Suprapubic skin (tissue), 4 donors: ENCODE results near the gene LYL1. TPM values are rescaled to one million over a fixed set of nuclear protein-coding genes. Genes with fewer than 3 reads are reported as not detected.
A peak's percentile ranks its signal among the peaks of the same experiment; 100 is the strongest.

Source experiments
- DNase-seq, 2 donors: peaks; one replicate each; pipeline ENCODE4 v3.0.0-alpha.2; 2019; ENCODE audit warnings: low spot score in 2 of 2
- H3K27ac ChIP-seq: fragments of 200-600 bp; sonication (generic); one replicate; pipeline ENCODE4 v1.5.1; 2019
- H3K27me3 ChIP-seq: fragments of 200-600 bp; sonication (generic); one replicate; pipeline ENCODE4 v1.5.1; 2019
- H3K36me3 ChIP-seq: fragments of 200-600 bp; sonication (generic); one replicate; pipeline ENCODE4 v1.5.1; 2019
- H3K4me1 ChIP-seq: fragments of 200-600 bp; sonication (generic); one replicate; pipeline ENCODE4 v1.5.1; 2019
- H3K4me3 ChIP-seq: fragments of 200-600 bp; sonication (generic); one replicate; pipeline ENCODE4 v1.5.1; 2019; ENCODE audit warnings: mild to moderate bottlenecking
- H3K9me3 ChIP-seq: fragments of 200-600 bp; sonication (generic); one replicate; pipeline ENCODE4 v1.5.1; 2019
- EP300 ChIP-seq: sonication (generic); formaldehyde crosslinking; IDR thresholded peaks from one replicate; pipeline ENCODE4 v1.6.1; 2017; ENCODE audit warnings: antibody characterized with exemption
- POLR2A ChIP-seq, 2 donors: fragments of 450-650 bp; IDR thresholded peaks; one replicate each; pipeline ENCODE4 v1.6.1; 2017; ENCODE audit warnings: antibody characterized with exemption in 2 of 2, mild to moderate bottlenecking in 2 of 2, moderate library complexity in 2 of 2
- POLR2AphosphoS5 ChIP-seq, 3 donors: sonication (generic); formaldehyde crosslinking; IDR thresholded peaks; one replicate each; pipeline ENCODE4 v1.6.1; 2017; ENCODE audit warnings: antibody characterized with exemption in 3 of 3
- WGBS: methylation state at CpG from one replicate; pipeline ENCODE4 v1.1.5; 2018; 5-methylcytosine and 5-hydroxymethylcytosine counted together
- total RNA-seq, 4 donors: library from RNA; depleted of rRNA; stranded (reverse); fragments of >200 nt; gene quantifications; one replicate each; pipeline ENCODE4 v1.1.0, GENCODE V29; 2016
- TF ChIP-seq, protein P1 (sequence below), 2 donors: fragments of 200-600 bp in 1 of 2; fragments of 450-650 bp in 1 of 2; sonication (generic) in 1 of 2; IDR thresholded peaks; one replicate each; pipeline ENCODE4 v1.5.1; 2016 to 2019; ENCODE audit warnings: antibody characterized with exemption in 2 of 2, mild to moderate bottlenecking in 1 of 2, moderate library complexity in 1 of 2

The LYL1 gene
- total RNA-seq, 4 donors from 2014 or later, result 1.5 to 2.7 (median 2.2) TPM

DNA sequence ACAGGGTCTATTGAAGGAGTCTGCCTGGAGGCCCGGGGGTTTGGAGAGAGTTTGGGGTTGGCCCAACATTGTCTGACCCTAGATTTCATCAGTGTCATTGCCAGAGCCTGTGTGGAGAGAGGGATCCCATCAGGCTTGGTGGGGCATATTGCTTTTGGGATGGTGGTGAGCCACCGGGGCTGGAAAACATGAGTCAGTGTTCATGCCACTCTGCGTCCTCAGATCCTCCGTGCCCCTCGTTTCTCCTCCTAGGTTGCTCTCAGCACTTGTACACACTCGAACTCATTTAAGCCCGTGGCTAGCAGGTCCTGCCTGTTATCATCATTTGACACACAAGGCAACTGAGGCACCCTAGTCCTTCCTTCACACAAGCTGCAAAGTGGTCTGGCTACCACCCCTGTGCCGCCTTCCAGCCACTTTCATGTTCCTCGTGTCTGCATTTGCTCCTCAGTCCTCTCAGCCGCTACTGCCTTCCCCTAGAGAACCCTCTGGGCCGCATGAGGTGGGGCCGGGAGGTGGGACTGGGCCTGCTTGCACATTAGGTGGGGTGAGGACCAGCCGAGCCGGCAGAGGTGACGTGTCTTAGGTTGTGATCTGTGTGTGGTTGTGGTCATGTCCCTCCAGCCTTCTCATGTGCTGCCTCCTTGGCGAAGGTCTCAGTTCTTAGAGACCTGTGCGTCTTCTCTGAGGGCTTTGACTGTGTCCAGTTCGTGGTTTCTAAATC is 19.1 kb upstream of the LYL1 start:
- Histone ChIP-seq H3K9me3 (no peaks in the 10 kb centered on the region), H3K27ac (no peak overlapping the region), H3K27me3 (no peaks in the 10 kb centered on the region), H3K4me3 (no peak overlapping the region), H3K36me3 (peaks cover 9% of the 10 kb centered on the region), H3K4me1 (peaks cover 42% of the 10 kb centered on the region)
- no peak for TF ChIP-seq POLR2A (IDR thresholded peaks at IDR 0.05)
- no peak for TF ChIP-seq POLR2AphosphoS5 (IDR thresholded peaks at IDR 0.05)
- TF ChIP-seq, protein P1, sequence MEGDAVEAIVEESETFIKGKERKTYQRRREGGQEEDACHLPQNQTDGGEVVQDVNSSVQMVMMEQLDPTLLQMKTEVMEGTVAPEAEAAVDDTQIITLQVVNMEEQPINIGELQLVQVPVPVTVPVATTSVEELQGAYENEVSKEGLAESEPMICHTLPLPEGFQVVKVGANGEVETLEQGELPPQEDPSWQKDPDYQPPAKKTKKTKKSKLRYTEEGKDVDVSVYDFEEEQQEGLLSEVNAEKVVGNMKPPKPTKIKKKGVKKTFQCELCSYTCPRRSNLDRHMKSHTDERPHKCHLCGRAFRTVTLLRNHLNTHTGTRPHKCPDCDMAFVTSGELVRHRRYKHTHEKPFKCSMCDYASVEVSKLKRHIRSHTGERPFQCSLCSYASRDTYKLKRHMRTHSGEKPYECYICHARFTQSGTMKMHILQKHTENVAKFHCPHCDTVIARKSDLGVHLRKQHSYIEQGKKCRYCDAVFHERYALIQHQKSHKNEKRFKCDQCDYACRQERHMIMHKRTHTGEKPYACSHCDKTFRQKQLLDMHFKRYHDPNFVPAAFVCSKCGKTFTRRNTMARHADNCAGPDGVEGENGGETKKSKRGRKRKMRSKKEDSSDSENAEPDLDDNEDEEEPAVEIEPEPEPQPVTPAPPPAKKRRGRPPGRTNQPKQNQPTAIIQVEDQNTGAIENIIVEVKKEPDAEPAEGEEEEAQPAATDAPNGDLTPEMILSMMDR (IDR thresholded peaks at IDR 0.05), result no peak
- no peak for TF ChIP-seq EP300
- no peak for DNase-seq
- 91% methylated on average over 15 of the region's 18 CpGs for WGBS

DNA sequence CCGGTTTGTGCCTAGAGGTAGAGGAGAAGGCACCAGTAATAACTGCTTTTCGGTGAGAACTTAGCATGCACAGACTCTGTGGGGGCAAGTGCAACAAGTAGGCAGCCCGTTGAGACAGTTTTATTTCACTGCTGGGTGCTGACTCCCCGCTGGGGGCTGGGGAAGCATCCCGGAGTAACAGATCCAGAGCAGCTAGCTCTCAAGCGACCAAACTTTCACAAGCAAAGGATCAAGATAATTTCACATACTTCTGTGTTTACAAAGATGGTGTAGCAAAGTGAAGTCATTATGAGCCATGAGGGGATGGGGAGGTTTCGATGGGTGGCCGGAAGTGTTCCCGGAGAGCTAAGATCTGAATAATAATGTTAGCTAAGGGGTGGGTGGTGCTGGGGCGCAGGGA is 18.2 kb upstream of the LYL1 start:
- 73% methylated on average over 10 of the region's 10 CpGs for WGBS
- H3K4me3 ChIP-seq, result no peak overlapping the region
- peaks cover 47% of the 10 kb centered on the region for H3K4me1 ChIP-seq
- DNase-seq, result no peak
- H3K27me3 ChIP-seq, result no peaks in the 10 kb centered on the region
- H3K27ac ChIP-seq, result no peak overlapping the region
- TF ChIP-seq POLR2AphosphoS5 (IDR thresholded peaks at IDR 0.05) (no peak), POLR2A (IDR thresholded peaks at IDR 0.05) (no peak), EP300 (no peak)
- TF ChIP-seq, protein P1 (IDR thresholded peaks at IDR 0.05), result no peak
- H3K9me3 ChIP-seq, result no peaks in the 10 kb centered on the region
- H3K36me3 ChIP-seq, result peaks cover under 1% of the 10 kb centered on the region

DNA sequence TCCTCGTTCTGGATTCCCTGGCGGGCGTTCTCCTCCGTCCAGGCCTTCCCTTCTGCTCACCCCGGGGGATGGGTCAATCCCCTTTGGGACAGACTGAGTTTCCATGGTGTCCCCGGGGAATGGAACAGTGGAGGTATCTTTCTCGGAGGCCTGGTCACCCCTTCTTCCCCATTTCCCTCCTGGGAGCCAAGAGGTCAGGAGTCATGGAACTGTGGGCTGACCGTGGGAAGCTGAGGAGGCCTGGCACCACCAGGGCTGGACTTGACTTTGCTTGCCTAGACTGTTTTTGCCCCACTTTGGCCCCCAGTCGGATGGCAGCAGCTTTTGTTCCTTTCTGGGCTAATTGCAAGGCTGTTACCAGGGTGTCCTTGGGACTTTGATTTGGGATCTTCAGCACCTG is 17.4 kb upstream of the LYL1 start:
- TF ChIP-seq POLR2AphosphoS5 (IDR thresholded peaks at IDR 0.05), result no peak
- TF ChIP-seq, protein P1 (IDR thresholded peaks at IDR 0.05), result no peak
- TF ChIP-seq POLR2A (IDR thresholded peaks at IDR 0.05), result no peak
- TF ChIP-seq EP300, result no peak
- Histone ChIP-seq H3K27ac (no peak overlapping the region), H3K4me3 (no peak overlapping the region), H3K36me3 (no peaks in the 10 kb centered on the region), H3K9me3 (no peaks in the 10 kb centered on the region), H3K4me1 (peaks cover 53% of the 10 kb centered on the region), H3K27me3 (no peaks in the 10 kb centered on the region)
- no peak for DNase-seq
- 72% methylated on average over 9 of the region's 9 CpGs for WGBS

DNA sequence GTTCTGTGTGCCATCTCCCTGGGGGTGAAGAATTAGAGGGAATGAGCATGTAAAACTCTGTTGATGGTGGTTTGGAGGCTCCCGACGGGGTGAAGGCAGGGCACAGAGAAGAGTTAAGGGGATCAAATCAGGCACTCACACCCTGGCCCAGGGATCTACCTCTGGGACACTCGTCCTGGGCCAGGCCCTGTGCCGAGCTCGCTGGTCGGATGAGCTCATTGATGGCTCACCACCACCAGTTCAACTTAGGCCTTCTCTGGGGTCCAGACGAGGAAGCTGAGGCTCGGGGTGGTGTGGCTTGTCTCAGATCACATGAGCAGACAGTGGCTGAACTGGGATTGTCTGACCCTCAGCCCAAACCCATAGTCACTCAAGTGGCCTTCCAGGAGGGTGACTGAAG is 17.0 kb upstream of the LYL1 start:
- Histone ChIP-seq H3K27me3 (no peaks in the 10 kb centered on the region), H3K36me3 (no peaks in the 10 kb centered on the region), H3K27ac (no peak overlapping the region), H3K4me3 (peak overlapping the region; percentile 83), H3K4me1 (peaks cover 53% of the 10 kb centered on the region), H3K9me3 (no peaks in the 10 kb centered on the region)
- TF ChIP-seq, protein P1 (IDR thresholded peaks at IDR 0.05), result no peak
- TF ChIP-seq POLR2A (IDR thresholded peaks at IDR 0.05) (no peak), POLR2AphosphoS5 (IDR thresholded peaks at IDR 0.05) (no peak)
- DNase-seq, result no peak
- WGBS, result 69% methylated on average over 8 of the region's 8 CpGs

DNA sequence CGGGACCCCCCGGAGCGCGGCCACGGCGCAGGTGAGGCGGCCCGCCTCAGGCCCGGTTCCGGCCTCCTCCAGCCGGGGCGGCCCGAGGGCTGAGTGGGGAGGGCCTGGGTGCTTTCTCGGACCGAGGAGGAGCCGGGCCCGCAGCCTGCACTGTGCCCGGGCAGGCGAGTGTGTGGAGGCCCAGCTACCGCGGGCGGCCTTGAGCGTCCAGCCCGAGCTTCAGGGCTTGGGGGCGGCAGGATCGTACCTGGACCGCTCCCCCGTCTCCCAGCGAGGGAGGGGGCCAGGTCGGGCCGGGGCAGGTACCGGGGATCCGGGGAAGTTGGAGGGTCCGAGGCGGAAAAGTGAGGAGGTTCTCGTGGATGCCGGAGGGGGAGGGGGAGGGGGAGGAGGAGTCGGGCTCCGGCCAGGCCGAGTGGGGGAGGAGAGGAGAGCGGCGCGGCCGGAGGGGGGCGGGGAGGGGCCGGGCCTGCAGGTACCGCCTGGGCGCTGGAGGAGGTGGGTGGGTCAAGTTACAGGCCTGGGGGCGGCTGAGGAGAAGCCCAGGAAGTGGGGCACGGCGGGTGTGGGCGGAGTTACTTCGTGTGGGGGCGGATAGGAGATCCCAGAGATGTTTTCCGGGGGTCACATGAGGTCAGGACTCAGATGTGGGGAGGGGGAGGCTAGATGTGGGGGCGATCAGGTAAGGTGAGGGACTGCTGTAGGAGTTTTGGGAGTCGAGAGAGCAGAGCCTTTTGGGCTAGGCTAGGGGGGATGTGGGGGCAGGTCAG is 16.0 kb upstream of the LYL1 start:
- peak in 1 of 2 donors; percentile 79 for DNase-seq
- Histone ChIP-seq H3K4me1 (peaks cover 53% of the 10 kb centered on the region), H3K4me3 (peak overlapping the region; percentile 83), H3K36me3 (peaks cover 2% of the 10 kb centered on the region), H3K27ac (peak overlapping the region; percentile 75), H3K9me3 (no peaks in the 10 kb centered on the region), H3K27me3 (no peaks in the 10 kb centered on the region)
- TF ChIP-seq POLR2AphosphoS5 (IDR thresholded peaks at IDR 0.05) (no peak), POLR2A (IDR thresholded peaks at IDR 0.05) (no peak), EP300 (no peak)
- TF ChIP-seq, protein P1 (IDR thresholded peaks at IDR 0.05), result no peak
- 3% methylated on average over 20 of the region's 57 CpGs for WGBS
